ENCODE data around the gene CLDN22. TPM values are rescaled to one million over a fixed set of nuclear protein-coding genes. Genes with fewer than 3 reads are reported as not detected.

The CLDN22 gene
- total and polyA plus RNA-seq, 10 donors, result not detected

DNA sequence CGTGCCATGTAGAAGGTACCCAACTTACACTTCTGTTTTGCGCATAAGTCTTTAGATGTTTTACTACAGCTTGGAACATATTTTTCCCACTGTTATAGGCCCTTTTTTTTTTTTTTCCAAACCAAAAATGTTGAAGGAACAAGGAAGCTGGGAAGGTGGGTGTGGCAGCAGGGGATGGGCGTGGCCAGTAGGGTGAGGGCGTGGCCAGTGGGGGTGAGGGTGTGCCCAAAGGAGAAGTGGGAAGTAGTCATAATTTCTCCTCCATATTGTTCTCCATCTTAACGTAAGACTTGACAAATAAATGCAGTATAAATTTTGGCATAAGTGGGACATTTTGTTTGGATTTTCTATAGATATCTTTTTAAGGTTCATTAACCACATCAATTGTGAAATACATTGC, 30.4 kb downstream of the CLDN22 start:
- peaks cover 0 to 13% (median 0%) of the 10 kb centered on the region in 6 donors for H3K4me1 ChIP-seq
- no peak overlapping the region for H3K4me3 ChIP-seq
- no peak overlapping the region for H3K27ac ChIP-seq
- no peaks in the 10 kb centered on the region for H3K9me3 ChIP-seq
- no peaks in the 10 kb centered on the region for H3K27me3 ChIP-seq (replicated peaks in 1 of 7)
- H3K36me3 ChIP-seq, result peaks cover 0 to 39% (median 7%) of the 10 kb centered on the region in 6 donors
- DNase-seq, result no peak
- TF ChIP-seq CTCF (IDR thresholded peaks at IDR 0.05 in 8 of 11, conservative IDR thresholded peaks at IDR 0.05 in 3 of 11) (no peak), POLR2A (IDR thresholded peaks at IDR 0.05) (no peak), POLR2AphosphoS5 (IDR thresholded peaks at IDR 0.05) (no peak)
- 77 to 90% (median 90%) methylated on average over 5 of the region's 5 CpGs for WGBS, 5 donors
- intact Hi-C loops (cut with DNase I; ENCODE audit: low total_unique reads), result no loop called here

DNA sequence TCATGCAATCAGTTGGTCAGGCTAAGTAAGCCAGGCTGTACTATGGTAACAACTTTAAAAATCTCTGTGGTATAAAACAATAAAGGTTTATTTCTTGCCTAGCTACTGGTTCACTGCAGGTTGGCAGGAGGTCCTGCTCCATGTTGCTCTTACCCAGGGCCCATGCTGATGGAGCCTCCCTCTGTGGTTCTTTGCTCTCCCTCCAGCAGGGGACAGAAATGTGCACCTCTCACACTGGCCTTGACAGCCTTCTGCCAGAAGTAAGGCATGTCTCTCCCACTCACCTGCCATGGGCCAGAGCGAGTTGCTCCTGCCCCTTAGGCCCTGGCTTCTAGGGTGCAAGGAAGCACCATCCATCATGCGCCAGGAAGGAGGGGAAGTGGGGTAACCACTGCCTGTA, 31.1 kb downstream of the CLDN22 start:
- H3K9me3 ChIP-seq, result no peaks in the 10 kb centered on the region
- H3K4me3 ChIP-seq, result no peak overlapping the region
- no peak for TF ChIP-seq CTCF (IDR thresholded peaks at IDR 0.05 in 8 of 11, conservative IDR thresholded peaks at IDR 0.05 in 3 of 11)
- no peak for TF ChIP-seq POLR2AphosphoS5 (IDR thresholded peaks at IDR 0.05)
- TF ChIP-seq POLR2A (IDR thresholded peaks at IDR 0.05), result no peak
- H3K27ac ChIP-seq, result no peak overlapping the region
- H3K27me3 ChIP-seq (replicated peaks in 1 of 7), result no peaks in the 10 kb centered on the region
- WGBS, 5 donors, result 83 to 93% (median 89%) methylated on average over 2 of the region's 2 CpGs
- H3K36me3 ChIP-seq, result peaks cover 0 to 46% (median 7%) of the 10 kb centered on the region in 6 donors
- H3K4me1 ChIP-seq, result peaks cover 0 to 13% (median 0%) of the 10 kb centered on the region in 6 donors
- intact Hi-C loops (cut with DNase I; ENCODE audit: low total_unique reads), result no loop called here
- no peak for DNase-seq

DNA sequence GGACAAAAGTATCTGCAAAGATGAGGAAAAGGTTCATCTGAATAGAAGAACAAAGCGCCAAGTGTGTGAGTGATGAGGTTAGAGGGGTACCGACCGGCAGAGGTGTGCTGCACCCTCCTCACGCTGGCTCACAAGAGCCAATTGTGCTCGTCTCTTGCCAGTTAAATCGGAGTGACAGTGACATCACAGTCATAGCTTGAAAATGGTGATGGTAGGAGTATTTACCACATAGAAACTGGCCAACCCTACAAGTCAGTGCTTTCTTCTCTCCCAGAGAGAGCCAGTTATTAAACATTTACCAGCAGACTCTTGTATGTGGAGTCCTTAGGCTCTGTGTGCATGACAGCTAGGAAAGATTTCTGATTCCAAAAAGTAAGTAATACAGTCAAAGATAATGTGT, 32.4 kb downstream of the CLDN22 start:
- peaks cover 0 to 54% (median 7%) of the 10 kb centered on the region in 6 donors for H3K36me3 ChIP-seq
- H3K9me3 ChIP-seq, result no peaks in the 10 kb centered on the region
- no peak overlapping the region for H3K4me3 ChIP-seq
- TF ChIP-seq CTCF (IDR thresholded peaks at IDR 0.05 in 8 of 11, conservative IDR thresholded peaks at IDR 0.05 in 3 of 11), result no peak
- intact Hi-C loops (cut with DNase I; ENCODE audit: low total_unique reads), result no loop called here
- DNase-seq, result no peak
- WGBS, 5 donors, result 90 to 97% (median 95%) methylated on average over 6 of the region's 6 CpGs
- no peak overlapping the region for H3K27ac ChIP-seq
- no peaks in the 10 kb centered on the region for H3K27me3 ChIP-seq (replicated peaks in 1 of 7)
- H3K4me1 ChIP-seq, result peaks cover 0 to 13% (median 0%) of the 10 kb centered on the region in 6 donors

DNA sequence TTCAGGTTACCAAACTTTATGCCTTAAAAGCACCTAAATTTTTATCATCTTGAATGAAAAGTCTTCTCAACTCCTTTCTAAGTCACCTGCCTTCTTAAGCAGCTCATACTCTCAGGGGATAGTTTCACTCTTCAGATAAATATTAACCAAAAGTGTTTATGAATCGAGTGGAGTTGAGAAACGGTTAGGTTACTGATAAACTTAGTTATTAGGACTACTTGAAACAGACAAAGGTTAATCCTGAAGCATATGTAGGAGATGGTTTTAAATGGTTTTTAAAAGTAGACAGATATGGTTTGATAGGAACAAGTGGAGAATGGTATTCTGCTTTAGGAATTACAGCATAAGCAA, 32.8 kb downstream of the CLDN22 start:
- no peak for DNase-seq
- no peak overlapping the region for H3K27ac ChIP-seq
- peaks cover 0 to 58% (median 7%) of the 10 kb centered on the region in 6 donors for H3K36me3 ChIP-seq
- H3K4me3 ChIP-seq, result no peak overlapping the region
- no peaks in the 10 kb centered on the region for H3K27me3 ChIP-seq (replicated peaks in 1 of 7)
- 80 to 95% (median 90%) methylated on average over 2 of the region's 2 CpGs for WGBS, 5 donors
- peaks cover 0 to 13% (median 0%) of the 10 kb centered on the region in 6 donors for H3K4me1 ChIP-seq
- no peaks in the 10 kb centered on the region for H3K9me3 ChIP-seq
- TF ChIP-seq CTCF (IDR thresholded peaks at IDR 0.05 in 8 of 11, conservative IDR thresholded peaks at IDR 0.05 in 3 of 11) (no peak), POLR2AphosphoS5 (IDR thresholded peaks at IDR 0.05) (no peak), POLR2A (IDR thresholded peaks at IDR 0.05) (no peak)
- intact Hi-C loops (cut with DNase I; ENCODE audit: low total_unique reads), result no loop called here

Measured in spleen (tissue), 11 donors.